Brain microvascular endothelial cell (primary cell): ENCODE results near the gene SMKR1.
A peak's percentile ranks its signal among the peaks of the same experiment; 100 is the strongest.

Source experiments
- DNase-seq: peaks from one replicate; pipeline ENCODE4 v3.0.0-alpha.2; 2020
- H3K27ac ChIP-seq: fragments of 250-450 bp; sonication (Bioruptor Pico); 2 replicates; pipeline ENCODE4 v1.5.1; 2020; ENCODE audit warnings: mild to moderate bottlenecking, moderate library complexity
- H3K27me3 ChIP-seq: fragments of 250-450 bp; sonication (Bioruptor Pico); replicated peaks from 2 replicates; pipeline ENCODE4 v1.5.1; 2020; ENCODE audit warnings: mild to moderate bottlenecking
- H3K36me3 ChIP-seq: fragments of 250-450 bp; sonication (Bioruptor Pico); replicated peaks from 2 replicates; pipeline ENCODE4 v1.5.1; 2020; ENCODE audit warnings: mild to moderate bottlenecking
- H3K4me3 ChIP-seq: 2 replicates; pipeline ENCODE4 v1.5.1; 2011; ENCODE audit warnings: low read depth, mild to moderate bottlenecking, control low read depth, low read length, moderate library complexity
- CTCF ChIP-seq: IDR thresholded peaks from 2 replicates; pipeline ENCODE4 v1.5.1; 2011; ENCODE audit warnings: low read depth, mild to moderate bottlenecking, moderate library complexity, low read length, control low read depth, inconsistent platforms; ENCODE audit errors: missing control alignments
- in situ Hi-C: cut with HindIII; loops from 2 replicates; pipeline ENCODE4 v1.10.0; 2017; ENCODE audit warnings: low sequenced_read_pairs, low pct_ligation_motif_present

Gene SMKR1

GRCh38 chr7:129544700-129545099 lies 42.4 kb downstream of the SMKR1 start:
- Histone ChIP-seq H3K27me3 (no peaks in the 10 kb centered on the region), H3K27ac (no peak overlapping the region), H3K36me3 (no peaks in the 10 kb centered on the region), H3K4me3 (no peak overlapping the region)
- no peak for TF ChIP-seq CTCF
- no peak for DNase-seq
- in situ Hi-C loops, result no loop called here

- no peak overlapping the region for H3K27ac ChIP-seq
- no peak for TF ChIP-seq CTCF
- H3K27me3 ChIP-seq, result no peaks in the 10 kb centered on the region
- in situ Hi-C loops, result no loop called here
- H3K36me3 ChIP-seq, result no peaks in the 10 kb centered on the region
- H3K4me3 ChIP-seq, result no peak overlapping the region
- no peak for DNase-seq
These were observed 48.5 kb downstream of the SMKR1 start for GRCh38 chr7:129550693-129551360.

GRCh38 chr7:129553899-129554461 lies 51.6 kb downstream of the SMKR1 start:
- Histone ChIP-seq H3K36me3 (no peaks in the 10 kb centered on the region), H3K27ac (no peak overlapping the region), H3K27me3 (no peaks in the 10 kb centered on the region), H3K4me3 (peak overlapping the region; percentile 26)
- no peak for TF ChIP-seq CTCF
- in situ Hi-C loops, result no loop called here
- DNase-seq, result peak; percentile 12

GRCh38 chr7:129556607-129557133 lies 54.3 kb downstream of the SMKR1 start:
- DNase-seq, result no peak
- in situ Hi-C loops, result no loop called here
- no peak overlapping the region for H3K27ac ChIP-seq

GRCh38 chr7:129557686-129558481 lies 55.6 kb downstream of the SMKR1 start:
- no peak for TF ChIP-seq CTCF
- in situ Hi-C loops, result no loop called here
- H3K27me3 ChIP-seq, result no peaks in the 10 kb centered on the region

More at GRCh38 chr7:129556607-129557133, 54.3 kb downstream of the SMKR1 start:
- TF ChIP-seq CTCF, result no peak
- Histone ChIP-seq H3K27me3 (no peaks in the 10 kb centered on the region), H3K36me3 (no peaks in the 10 kb centered on the region), H3K4me3 (no peak overlapping the region)

More at GRCh38 chr7:129557686-129558481, 55.6 kb downstream of the SMKR1 start:
- DNase-seq, result no peak
- no peak overlapping the region for H3K27ac ChIP-seq
- no peaks in the 10 kb centered on the region for H3K36me3 ChIP-seq
- no peak overlapping the region for H3K4me3 ChIP-seq
